NCI-H446 treated with DMSO at 0.1 percent for 48 hours (cell line): ENCODE measurements around the gene DBN1.
A peak's percentile ranks its signal among the peaks of the same experiment; 100 is the strongest.

Experiments
- DNase-seq: peaks from one replicate; lab custom pipeline; 2025; lab: John Stamatoyannopoulos, UW

Gene DBN1

GRCh38 chr5:177472460-177473442 is 683 bp downstream of the DBN1 start:
- DNase-seq, result no peak

- no peak for DNase-seq
These were observed 1.7 kb downstream of the DBN1 start for GRCh38 chr5:177471610-177472356.

GRCh38 chr5:177470759-177471536 is 2.5 kb downstream of the DBN1 start:
- DNase-seq, result no peak

- no peak for DNase-seq
These were observed 3.5 kb downstream of the DBN1 start for GRCh38 chr5:177469750-177470525.

- no peak for DNase-seq
These were observed 4.5 kb downstream of the DBN1 start for GRCh38 chr5:177468685-177469628.

GRCh38 chr5:177468329-177468684 is 5.1 kb downstream of the DBN1 start:
- no peak for DNase-seq

- DNase-seq, result no peak
These were observed 6.0 kb downstream of the DBN1 start for GRCh38 chr5:177467436-177467835.

GRCh38 chr5:177466861-177467260 is 6.6 kb downstream of the DBN1 start:
- no peak for DNase-seq

GRCh38 chr5:177465044-177465443 is 8.4 kb downstream of the DBN1 start:
- DNase-seq, result no peak

- no peak for DNase-seq
These were observed 11.3 kb downstream of the DBN1 start for GRCh38 chr5:177462021-177462670.

- DNase-seq, result no peak
These were observed 13.4 kb downstream of the DBN1 start for GRCh38 chr5:177459819-177460628.

- no peak for DNase-seq
These were observed 14.1 kb downstream of the DBN1 start for GRCh38 chr5:177459357-177459756.

- no peak for DNase-seq
These were observed 14.5 kb downstream of the DBN1 start for GRCh38 chr5:177458912-177459350.

- DNase-seq, result no peak
These were observed 15.4 kb downstream of the DBN1 start for GRCh38 chr5:177457852-177458681.

- DNase-seq, result peak; percentile 86
These were observed 16.2 kb downstream of the DBN1 start for GRCh38 chr5:177456976-177457851.

- DNase-seq, result no peak
These were observed 16.9 kb downstream of the DBN1 start for GRCh38 chr5:177456591-177456964.
